DOHH2 (cell line): ENCODE measurements around the gene CHCHD6.

ENCODE experiments used
- H3F3A ChIP-seq: fragments of 200-600 bp; sonication (generic), shearing (Covaris generic); 2 replicates; pipeline ENCODE4 v1.6.0; 2016; ENCODE audit warnings: antibody characterized with exemption, mild to moderate bottlenecking; ENCODE audit not compliant: control insufficient read depth, insufficient read depth
- H3K27ac ChIP-seq: fragments of 200-600 bp; sonication (generic); 2 replicates; pipeline ENCODE4 v1.5.1; 2014; ENCODE audit warnings: low read depth, mild to moderate bottlenecking, low read length, moderate library complexity
- H3K27me3 ChIP-seq: fragments of 200-600 bp; sonication (generic); 2 replicates; pipeline ENCODE4 v1.6.1; 2014; ENCODE audit warnings: mild to moderate bottlenecking, low read length, mixed read lengths; ENCODE audit not compliant: control insufficient read depth
- H3K36me3 ChIP-seq: fragments of 200-600 bp; sonication (generic); 2 replicates; pipeline ENCODE4 v1.6.1; 2014; ENCODE audit warnings: mild to moderate bottlenecking, low read length, moderate library complexity, mixed read lengths; ENCODE audit not compliant: control insufficient read depth
- H3K4me1 ChIP-seq: fragments of 200-600 bp; sonication (generic); 2 replicates; pipeline ENCODE4 v1.6.1; 2014; ENCODE audit warnings: mild to moderate bottlenecking, low read length, mixed read lengths; ENCODE audit not compliant: control insufficient read depth
- H3K4me2 ChIP-seq: fragments of 200-600 bp; sonication (generic); 2 replicates; pipeline ENCODE4 v1.6.0; 2014; ENCODE audit warnings: mild to moderate bottlenecking, low read length, moderate library complexity
- H3K4me3 ChIP-seq: fragments of 200-600 bp; sonication (generic); 2 replicates; pipeline ENCODE4 v1.5.1; 2014; ENCODE audit warnings: mild to moderate bottlenecking, low read length, mixed read lengths
- H3K79me2 ChIP-seq: fragments of 200-600 bp; sonication (generic); 2 replicates; pipeline ENCODE4 v1.6.1; 2014; ENCODE audit warnings: mild to moderate bottlenecking, low read length, mixed read lengths; ENCODE audit not compliant: control insufficient read depth
- H3K9me2 ChIP-seq: fragments of 200-600 bp; sonication (generic); replicated peaks from 2 replicates; pipeline ENCODE4 v1.6.1; 2014; ENCODE audit warnings: mild to moderate bottlenecking, low read length, mixed read lengths; ENCODE audit not compliant: control insufficient read depth
- H3K9me3 ChIP-seq: fragments of 200-600 bp; sonication (generic); 2 replicates; pipeline ENCODE4 v1.6.1; 2014; ENCODE audit warnings: antibody characterized with exemption, low read length, mixed read lengths; ENCODE audit not compliant: control insufficient read depth, insufficient read depth
- H4K20me1 ChIP-seq: fragments of 200-600 bp; sonication (generic); 2 replicates; pipeline ENCODE4 v1.6.0; 2014; ENCODE audit warnings: low read depth, mild to moderate bottlenecking, antibody characterized with exemption, low read length, moderate library complexity; ENCODE audit not compliant: control insufficient read depth, insufficient read depth
- CTCF ChIP-seq: fragments of 200-600 bp; sonication (generic); IDR thresholded peaks from one replicate; pipeline ENCODE4 v1.5.1; 2014; ENCODE audit warnings: antibody characterized with exemption, mild to moderate bottlenecking, low read depth, low read length; ENCODE audit not compliant: poor library complexity, severe bottlenecking
- EZH2phosphoT487 ChIP-seq: fragments of 200-600 bp; sonication (generic); IDR thresholded peaks from 2 replicates; pipeline ENCODE4 v1.6.1; 2017; ENCODE audit warnings: borderline replicate concordance, mild to moderate bottlenecking, antibody characterized with exemption, low read length, moderate library complexity, mixed read lengths

Gene CHCHD6

GRCh38 chr3:126696701-126697267 lies 7.3 kb upstream of the CHCHD6 start:
- no peaks in the 10 kb centered on the region for H3F3A ChIP-seq
- H3K9me2 ChIP-seq, result no peaks in the 10 kb centered on the region
- H3K36me3 ChIP-seq, result no peaks in the 10 kb centered on the region
- H3K79me2 ChIP-seq, result no peaks in the 10 kb centered on the region
- H3K4me2 ChIP-seq, result no peak overlapping the region
- no peak overlapping the region for H3K27ac ChIP-seq
- H3K27me3 ChIP-seq, result peaks cover 18% of the 10 kb centered on the region
- H4K20me1 ChIP-seq, result no peaks in the 10 kb centered on the region
- H3K4me3 ChIP-seq, result no peak overlapping the region
- H3K9me3 ChIP-seq, result peaks cover 5% of the 10 kb centered on the region
- H3K4me1 ChIP-seq, result no peaks in the 10 kb centered on the region
- TF ChIP-seq EZH2phosphoT487 (no peak), CTCF (no peak)

GRCh38 chr3:126699011-126699410 lies 5.0 kb upstream of the CHCHD6 start:
- TF ChIP-seq EZH2phosphoT487 (no peak), CTCF (no peak)
- peaks cover 9% of the 10 kb centered on the region for H3K4me1 ChIP-seq
- no peaks in the 10 kb centered on the region for H3K36me3 ChIP-seq
- no peaks in the 10 kb centered on the region for H3F3A ChIP-seq
- no peaks in the 10 kb centered on the region for H3K9me2 ChIP-seq
- peaks cover 13% of the 10 kb centered on the region for H3K27me3 ChIP-seq
- no peaks in the 10 kb centered on the region for H3K79me2 ChIP-seq
- no peaks in the 10 kb centered on the region for H4K20me1 ChIP-seq
- peaks cover 5% of the 10 kb centered on the region for H3K9me3 ChIP-seq
- no peak overlapping the region for H3K4me2 ChIP-seq
- no peak overlapping the region for H3K27ac ChIP-seq
- H3K4me3 ChIP-seq, result no peak overlapping the region

DNA sequence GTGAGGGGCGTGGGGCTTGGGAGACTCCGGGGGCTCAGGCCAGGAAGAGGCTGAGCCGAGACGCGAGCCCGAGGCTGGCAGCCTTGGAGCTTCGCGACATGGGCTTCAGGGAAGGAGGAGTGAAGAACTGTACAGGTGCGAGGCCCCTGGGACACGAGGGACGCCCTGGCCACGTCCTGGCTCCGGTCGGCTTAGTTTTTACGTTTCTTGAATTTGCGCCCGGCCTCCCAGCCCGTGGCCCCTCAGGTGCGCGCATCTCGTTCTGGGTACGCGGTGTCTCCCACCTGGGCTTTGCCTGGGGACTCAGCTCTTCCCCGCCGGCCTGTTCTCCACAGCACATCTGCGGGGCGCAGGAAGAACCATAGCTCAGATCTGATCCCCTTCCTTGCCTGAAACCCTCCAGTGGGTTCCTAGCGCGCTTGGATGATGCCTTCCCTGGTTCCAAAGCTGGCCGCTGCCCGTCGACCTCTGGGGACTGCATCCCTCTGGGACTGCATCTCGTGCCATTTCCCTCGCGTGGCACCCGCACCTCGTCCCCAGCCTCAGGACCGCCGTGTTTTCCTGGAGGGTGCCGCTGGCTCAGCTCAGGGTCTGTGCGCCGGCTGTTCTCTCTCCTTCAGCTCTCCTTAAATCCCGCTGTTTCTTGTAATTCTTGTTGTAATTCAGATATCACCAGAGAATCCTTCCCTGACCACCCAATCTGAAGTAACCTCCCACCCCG lies 614 bp downstream of the CHCHD6 start:
- 0 out of 2 replicates have a peak, but pooled peaks cover 6% of the 10 kb centered on the region for H3K27me3 ChIP-seq

More for the DNA sequence above, 614 bp downstream of the CHCHD6 start:
- Histone ChIP-seq H3K36me3 (no peaks in the 10 kb centered on the region), H3K4me2 (peak overlapping the region; percentile 87), H3K4me3 (peak overlapping the region; percentile 79), H3K9me2 (no peaks in the 10 kb centered on the region), H3K4me1 (peaks cover 17% of the 10 kb centered on the region), H3F3A (no peaks in the 10 kb centered on the region), H3K79me2 (peaks cover 16% of the 10 kb centered on the region), H3K9me3 (peaks cover 5% of the 10 kb centered on the region), H3K27ac (no peak overlapping the region), H4K20me1 (no peaks in the 10 kb centered on the region)
- TF ChIP-seq EZH2phosphoT487 (no peak), CTCF (no peak)
